AG09319 (cell line): ENCODE data around the gene SPAG7.

Source experiments
- DNase-seq: peaks from one replicate; pipeline ENCODE4 v3.0.0-alpha.2; 2010; ENCODE audit warnings: low read depth; ENCODE audit errors: extremely low read depth
- CTCF ChIP-seq: IDR thresholded peaks from 2 replicates; pipeline ENCODE4 v1.5.1; 2011; ENCODE audit warnings: low read depth, mild to moderate bottlenecking, inconsistent platforms, low read length, moderate library complexity

Gene SPAG7, protein sequence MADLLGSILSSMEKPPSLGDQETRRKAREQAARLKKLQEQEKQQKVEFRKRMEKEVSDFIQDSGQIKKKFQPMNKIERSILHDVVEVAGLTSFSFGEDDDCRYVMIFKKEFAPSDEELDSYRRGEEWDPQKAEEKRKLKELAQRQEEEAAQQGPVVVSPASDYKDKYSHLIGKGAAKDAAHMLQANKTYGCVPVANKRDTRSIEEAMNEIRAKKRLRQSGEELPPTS

GRCh38 chr17:4967539-4968485 is at the start of gene SPAG7:
Gene SPAG7 (minus strand): TSS chr17:4967817. CDS start chr17:4967804, 13 bp downstream.
- no peak for TF ChIP-seq CTCF
- DNase-seq = peak; percentile 97

- DNase-seq = no peak
- no peak for TF ChIP-seq CTCF
Measured at GRCh38 chr17:5014357-5014756, 46.7 kb upstream of the SPAG7 start.

DNA sequence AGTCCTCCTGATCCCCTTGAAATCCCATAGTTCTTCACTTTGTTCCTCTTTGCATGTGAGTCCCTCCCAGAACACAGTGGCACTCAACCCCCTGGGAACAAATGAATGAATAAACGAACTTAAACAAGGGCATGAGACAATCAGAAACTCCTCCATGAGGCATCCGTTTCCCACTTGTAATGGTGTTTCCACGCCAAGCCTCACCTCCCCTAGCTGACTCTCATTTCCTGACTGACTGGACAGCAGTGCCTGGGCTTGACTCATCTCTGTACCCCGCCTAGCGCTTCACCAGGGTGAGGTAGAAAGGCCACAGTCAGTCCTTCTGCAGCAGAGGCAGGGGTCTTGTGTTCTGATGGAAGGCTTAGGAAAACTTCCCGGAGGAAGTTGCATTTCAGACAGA is 44.3 kb upstream of the SPAG7 start:
- DNase-seq = no peak
- no peak for TF ChIP-seq CTCF

DNA sequence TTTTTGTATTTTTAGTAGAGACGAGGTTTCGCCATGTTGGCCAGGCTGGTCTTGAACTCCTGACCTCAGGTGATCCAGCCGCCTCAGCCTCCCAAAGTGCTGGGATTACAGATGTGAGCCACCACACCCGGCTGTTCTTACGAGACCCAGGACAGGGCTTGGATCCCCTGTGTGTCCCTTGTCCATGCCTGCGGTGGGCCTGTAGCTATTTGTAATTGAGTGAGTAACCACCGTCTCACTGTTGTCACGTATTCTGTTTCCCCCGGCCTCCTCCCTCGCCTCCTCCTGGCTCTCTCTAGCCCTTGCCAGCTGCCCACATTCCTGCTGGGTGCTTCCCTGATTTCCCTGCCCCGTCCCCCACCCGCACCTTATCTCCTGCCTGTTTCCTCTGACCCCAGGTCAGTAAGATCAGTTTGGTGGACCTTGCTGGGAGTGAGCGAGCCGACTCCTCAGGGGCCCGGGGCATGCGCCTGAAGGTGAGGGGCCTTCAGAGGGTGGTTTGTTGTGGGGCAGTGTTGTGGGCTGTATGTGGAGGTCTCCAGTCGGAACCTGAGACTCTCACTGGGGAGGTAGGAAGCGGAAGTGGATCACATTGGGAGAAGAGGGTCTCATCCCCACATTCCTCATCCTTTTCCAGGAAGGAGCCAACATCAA is 35.7 kb upstream of the SPAG7 start:
- no peak for DNase-seq
- TF ChIP-seq CTCF = no peak

DNA sequence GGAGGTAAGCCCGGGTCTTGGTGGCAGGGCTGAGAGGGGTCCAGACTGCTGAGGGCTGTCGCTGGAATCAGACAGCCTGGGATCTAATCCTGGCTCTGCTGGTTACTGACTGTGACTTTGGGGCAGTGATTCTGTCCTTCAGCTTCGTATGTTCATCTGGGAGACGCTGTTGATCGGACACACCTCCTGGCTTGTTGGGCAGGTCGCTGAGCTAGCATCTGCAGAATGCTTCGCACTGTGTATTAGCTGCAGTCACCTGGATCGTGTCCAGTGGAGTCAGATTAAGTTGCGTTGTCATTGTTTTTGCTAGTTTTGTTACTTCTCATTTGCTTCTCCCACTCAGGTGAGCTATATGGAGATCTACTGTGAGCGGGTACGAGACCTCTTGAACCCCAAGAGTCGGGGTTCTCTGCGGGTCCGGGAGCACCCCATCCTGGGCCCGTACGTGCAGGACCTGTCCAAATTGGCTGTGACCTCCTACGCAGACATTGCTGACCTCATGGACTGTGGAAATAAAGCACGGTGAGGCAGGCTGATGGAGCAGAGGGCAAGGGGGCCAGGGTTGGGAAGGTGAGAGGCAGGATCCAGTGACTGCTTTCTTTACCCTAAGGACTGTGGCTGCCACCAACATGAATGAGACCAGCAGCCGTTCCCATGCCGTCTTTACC is 34.6 kb upstream of the SPAG7 start:
- DNase-seq = no peak
- TF ChIP-seq CTCF = no peak

GRCh38 chr17:5000237-5000639 is 32.6 kb upstream of the SPAG7 start:
- TF ChIP-seq CTCF = no peak
- no peak for DNase-seq
